Ishikawa (cell line): ENCODE results near the gene CSPG5.

Source experiments
- CREB1 ChIP-seq: IDR thresholded peaks from 2 replicates; pipeline ENCODE4 v1.6.1; 2012; ENCODE audit warnings: low read depth
- EGR1 ChIP-seq: IDR thresholded peaks from 2 replicates; pipeline ENCODE4 v1.6.1; 2012
- EP300 ChIP-seq: IDR thresholded peaks from 2 replicates; pipeline ENCODE4 v1.6.1; 2012; ENCODE audit warnings: borderline replicate concordance
- MAX ChIP-seq: IDR thresholded peaks from 2 replicates; pipeline ENCODE4 v1.6.1; 2012
- NFIC ChIP-seq: IDR thresholded peaks from 2 replicates; pipeline ENCODE4 v1.6.1; 2012
- TCF12 ChIP-seq: IDR thresholded peaks from 2 replicates; pipeline ENCODE4 v1.6.1; 2012; ENCODE audit warnings: low read depth

- no peak for TF ChIP-seq TCF12
- TF ChIP-seq NFIC = no peak
- no peak for TF ChIP-seq EP300
- TF ChIP-seq EGR1 = no peak
- no peak for TF ChIP-seq MAX
- TF ChIP-seq CREB1 = no peak
Measured at GRCh38 chr3:47611576-47611975, 32.9 kb upstream of the CSPG5 start.
